ENCODE measurements around the gene CDK15. TPM values are rescaled to one million over a fixed set of nuclear protein-coding genes. Genes with fewer than 3 reads are reported as not detected.

Gene CDK15
- total RNA-seq, 1 experiment from 2014 or later: 4.8 TPM

DNA sequence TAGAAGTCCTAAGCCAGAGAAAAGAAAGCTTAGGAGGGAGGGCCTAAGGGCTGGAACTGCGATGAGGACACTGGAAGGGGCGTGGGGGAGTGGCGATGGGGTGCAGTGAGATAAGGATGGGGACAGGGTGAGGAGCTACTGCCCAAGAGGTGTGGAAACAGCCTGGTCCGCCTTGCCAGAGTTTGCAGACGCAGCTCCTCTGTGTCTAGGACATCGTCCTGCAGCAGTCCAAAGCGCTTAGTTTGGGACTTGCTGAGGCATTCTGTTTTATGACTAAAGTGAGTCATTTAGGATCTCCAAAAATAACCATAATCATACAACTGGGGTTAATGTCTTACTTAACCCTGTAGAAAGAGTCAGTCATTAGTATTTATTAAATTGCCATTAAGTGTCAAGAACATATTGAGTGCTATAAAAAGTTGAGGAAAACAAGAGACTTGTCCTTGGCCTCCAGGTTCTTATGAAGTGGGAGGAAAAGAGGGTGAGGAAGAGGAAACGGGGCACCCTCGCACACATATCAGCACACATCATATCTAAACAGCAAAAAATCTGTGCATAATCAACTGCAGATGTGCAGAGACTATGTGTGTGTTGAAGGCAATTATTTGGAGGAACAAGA is 74.8 kb downstream of the CDK15 start:
- Histone ChIP-seq H3K27me3 (ENCODE audit: control insufficient read depth, insufficient read depth, low read length) (no peaks in the 10 kb centered on the region), H3K36me3 (ENCODE audit: control insufficient read depth, insufficient read depth, low read length) (no peaks in the 10 kb centered on the region), H3K4me1 (ENCODE audit: control insufficient read depth, insufficient read depth, low read length) (peaks cover 17% of the 10 kb centered on the region; the same call in 1 of the 2 replicates), H3K4me3 (ENCODE audit: low read depth in 2 of 2, low read length in 2 of 2) (no peak overlapping the region), H3K9me3 (ENCODE audit: control insufficient read depth, insufficient read depth, low read depth, low read length) (no peaks in the 10 kb centered on the region), H3K27ac (ENCODE audit: low read length) (no peak overlapping the region; the same call in 1 of the 2 replicates)
- POLR2A ChIA-PET: no interaction called here
- in situ Hi-C loops (cut with HindIII; ENCODE audit: low pct_unique_long_range_greater_than_20kb, low sequenced_read_pairs): no loop called here
- no TSS peak for BruUV-seq (replicated peaks)
- intact Hi-C loops (cut with micrococcal nuclease; ENCODE audit: unreplicated experiment): no loop called here
- no peak for ATAC-seq
- TF ChIP-seq, protein P1, sequence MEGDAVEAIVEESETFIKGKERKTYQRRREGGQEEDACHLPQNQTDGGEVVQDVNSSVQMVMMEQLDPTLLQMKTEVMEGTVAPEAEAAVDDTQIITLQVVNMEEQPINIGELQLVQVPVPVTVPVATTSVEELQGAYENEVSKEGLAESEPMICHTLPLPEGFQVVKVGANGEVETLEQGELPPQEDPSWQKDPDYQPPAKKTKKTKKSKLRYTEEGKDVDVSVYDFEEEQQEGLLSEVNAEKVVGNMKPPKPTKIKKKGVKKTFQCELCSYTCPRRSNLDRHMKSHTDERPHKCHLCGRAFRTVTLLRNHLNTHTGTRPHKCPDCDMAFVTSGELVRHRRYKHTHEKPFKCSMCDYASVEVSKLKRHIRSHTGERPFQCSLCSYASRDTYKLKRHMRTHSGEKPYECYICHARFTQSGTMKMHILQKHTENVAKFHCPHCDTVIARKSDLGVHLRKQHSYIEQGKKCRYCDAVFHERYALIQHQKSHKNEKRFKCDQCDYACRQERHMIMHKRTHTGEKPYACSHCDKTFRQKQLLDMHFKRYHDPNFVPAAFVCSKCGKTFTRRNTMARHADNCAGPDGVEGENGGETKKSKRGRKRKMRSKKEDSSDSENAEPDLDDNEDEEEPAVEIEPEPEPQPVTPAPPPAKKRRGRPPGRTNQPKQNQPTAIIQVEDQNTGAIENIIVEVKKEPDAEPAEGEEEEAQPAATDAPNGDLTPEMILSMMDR (IDR thresholded peaks at IDR 0.05): no peak
- TF ChIP-seq TCF7L2 (IDR thresholded peaks at IDR 0.05; ENCODE audit: low read depth, low read length): no peak
- TF ChIP-seq, protein P2, sequence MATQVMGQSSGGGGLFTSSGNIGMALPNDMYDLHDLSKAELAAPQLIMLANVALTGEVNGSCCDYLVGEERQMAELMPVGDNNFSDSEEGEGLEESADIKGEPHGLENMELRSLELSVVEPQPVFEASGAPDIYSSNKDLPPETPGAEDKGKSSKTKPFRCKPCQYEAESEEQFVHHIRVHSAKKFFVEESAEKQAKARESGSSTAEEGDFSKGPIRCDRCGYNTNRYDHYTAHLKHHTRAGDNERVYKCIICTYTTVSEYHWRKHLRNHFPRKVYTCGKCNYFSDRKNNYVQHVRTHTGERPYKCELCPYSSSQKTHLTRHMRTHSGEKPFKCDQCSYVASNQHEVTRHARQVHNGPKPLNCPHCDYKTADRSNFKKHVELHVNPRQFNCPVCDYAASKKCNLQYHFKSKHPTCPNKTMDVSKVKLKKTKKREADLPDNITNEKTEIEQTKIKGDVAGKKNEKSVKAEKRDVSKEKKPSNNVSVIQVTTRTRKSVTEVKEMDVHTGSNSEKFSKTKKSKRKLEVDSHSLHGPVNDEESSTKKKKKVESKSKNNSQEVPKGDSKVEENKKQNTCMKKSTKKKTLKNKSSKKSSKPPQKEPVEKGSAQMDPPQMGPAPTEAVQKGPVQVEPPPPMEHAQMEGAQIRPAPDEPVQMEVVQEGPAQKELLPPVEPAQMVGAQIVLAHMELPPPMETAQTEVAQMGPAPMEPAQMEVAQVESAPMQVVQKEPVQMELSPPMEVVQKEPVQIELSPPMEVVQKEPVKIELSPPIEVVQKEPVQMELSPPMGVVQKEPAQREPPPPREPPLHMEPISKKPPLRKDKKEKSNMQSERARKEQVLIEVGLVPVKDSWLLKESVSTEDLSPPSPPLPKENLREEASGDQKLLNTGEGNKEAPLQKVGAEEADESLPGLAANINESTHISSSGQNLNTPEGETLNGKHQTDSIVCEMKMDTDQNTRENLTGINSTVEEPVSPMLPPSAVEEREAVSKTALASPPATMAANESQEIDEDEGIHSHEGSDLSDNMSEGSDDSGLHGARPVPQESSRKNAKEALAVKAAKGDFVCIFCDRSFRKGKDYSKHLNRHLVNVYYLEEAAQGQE (IDR thresholded peaks at IDR 0.05; ENCODE audit: insufficient read depth in 1 of 2, low read depth in 2 of 2, low read length in 1 of 2): no peak
- TF ChIP-seq SIN3A (IDR thresholded peaks at IDR 0.05; ENCODE audit: borderline replicate concordance, insufficient read depth, low read depth, low read length): no peak
- TF ChIP-seq POLR2AphosphoS5 (IDR thresholded peaks at IDR 0.05; ENCODE audit: low read depth, low read length): no peak
- CTCF ChIA-PET: no interaction called here
- DNase-seq (ENCODE audit: low read depth, low spot score): no peak

DNA sequence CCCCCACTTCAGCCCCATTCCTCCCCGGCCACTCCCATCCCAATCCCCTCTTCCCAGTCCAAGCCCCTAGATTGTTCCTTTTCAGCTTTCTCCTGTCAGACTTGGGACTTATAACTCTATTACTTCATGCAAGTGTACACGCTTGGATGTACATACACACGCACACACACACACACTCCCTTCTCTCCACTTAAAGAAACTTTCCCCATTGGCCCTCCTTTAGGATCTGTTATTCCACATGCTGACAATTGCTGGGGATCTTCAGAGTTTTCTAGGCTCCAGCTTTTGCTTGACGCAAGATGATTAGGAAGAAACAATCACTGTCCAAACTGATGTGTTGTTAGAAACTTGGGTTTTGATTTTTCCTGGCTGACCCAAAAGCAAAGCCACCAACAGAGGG is 75.4 kb downstream of the CDK15 start:
- 0 out of 2 replicates have a peak, but pooled peaks have one; percentile 40 for ATAC-seq
- CTCF ChIA-PET: no interaction called here
- H3K27ac ChIP-seq (ENCODE audit: low read length): peak overlapping the region; percentile 8; the same call in 1 of the 2 replicates

More for the DNA sequence above, 75.4 kb downstream of the CDK15 start:
- POLR2A ChIA-PET: no interaction called here
- no peaks in the 10 kb centered on the region for H3K36me3 ChIP-seq (ENCODE audit: control insufficient read depth, insufficient read depth, low read length)
- no peaks in the 10 kb centered on the region for H3K27me3 ChIP-seq (ENCODE audit: control insufficient read depth, insufficient read depth, low read length)
- no peaks in the 10 kb centered on the region for H3K9me3 ChIP-seq (ENCODE audit: control insufficient read depth, insufficient read depth, low read depth, low read length)
- in situ Hi-C loops (cut with HindIII; ENCODE audit: low pct_unique_long_range_greater_than_20kb, low sequenced_read_pairs): no loop called here
- no peak for DNase-seq (ENCODE audit: low read depth, low spot score)
- TF ChIP-seq TCF7L2 (IDR thresholded peaks at IDR 0.05; ENCODE audit: low read depth, low read length) (no peak), POLR2AphosphoS5 (IDR thresholded peaks at IDR 0.05; ENCODE audit: low read depth, low read length) (no peak), SIN3A (IDR thresholded peaks at IDR 0.05; ENCODE audit: borderline replicate concordance, insufficient read depth, low read depth, low read length) (no peak)
- TF ChIP-seq, protein P1 (IDR thresholded peaks at IDR 0.05): no peak
- TF ChIP-seq, protein P2 (IDR thresholded peaks at IDR 0.05; ENCODE audit: insufficient read depth in 1 of 2, low read depth in 2 of 2, low read length in 1 of 2): no peak
- H3K4me1 ChIP-seq (ENCODE audit: control insufficient read depth, insufficient read depth, low read length): peaks cover 17% of the 10 kb centered on the region; the same call in 1 of the 2 replicates
- no peak overlapping the region for H3K4me3 ChIP-seq (ENCODE audit: low read depth in 2 of 2, low read length in 2 of 2)
- BruUV-seq (replicated peaks): no TSS peak
- intact Hi-C loops (cut with micrococcal nuclease; ENCODE audit: unreplicated experiment): no loop called here

Data from Panc1 (cell line).